Hematopoietic multipotent progenitor cell treated with erythropoietin and hydrocortisone succinate and interleukin-3 and kit ligand, for 17 days (in vitro differentiated cells): ENCODE measurements around the gene PYGM.

Experiments
- DNase-seq: peaks from one replicate; pipeline ENCODE4 v3.0.0-alpha.2; 2015; ENCODE audit warnings: low spot score

The PYGM gene

GRCh38 chr11:64759722-64760719 is at the start of gene PYGM:
Gene PYGM (minus strand): TSS chr11:64759974. CDS start chr11:64759898, 76 bp downstream.
- DNase-seq, result no peak

DNA sequence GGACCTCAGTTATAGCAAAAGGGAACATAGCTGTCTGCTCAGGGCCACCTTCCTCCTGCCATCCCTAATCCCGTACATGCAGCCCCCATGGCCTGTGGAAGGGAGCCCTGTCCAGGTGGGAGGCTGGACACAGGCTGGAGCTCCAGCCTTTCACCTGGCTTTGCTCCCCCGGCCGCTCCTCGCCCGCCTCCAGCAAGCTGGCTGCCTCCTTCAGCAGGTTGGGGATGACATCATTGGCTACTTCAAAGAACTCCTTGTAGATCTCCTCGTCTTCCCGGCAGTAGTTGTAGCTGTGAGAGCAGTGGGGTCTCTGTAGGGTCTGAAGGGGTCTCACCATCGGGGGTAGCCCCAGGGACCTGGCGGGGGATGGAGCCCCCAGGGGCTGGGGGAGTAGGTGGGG is 45.7 kb upstream of the PYGM start:
- DNase-seq, result no peak

DNA sequence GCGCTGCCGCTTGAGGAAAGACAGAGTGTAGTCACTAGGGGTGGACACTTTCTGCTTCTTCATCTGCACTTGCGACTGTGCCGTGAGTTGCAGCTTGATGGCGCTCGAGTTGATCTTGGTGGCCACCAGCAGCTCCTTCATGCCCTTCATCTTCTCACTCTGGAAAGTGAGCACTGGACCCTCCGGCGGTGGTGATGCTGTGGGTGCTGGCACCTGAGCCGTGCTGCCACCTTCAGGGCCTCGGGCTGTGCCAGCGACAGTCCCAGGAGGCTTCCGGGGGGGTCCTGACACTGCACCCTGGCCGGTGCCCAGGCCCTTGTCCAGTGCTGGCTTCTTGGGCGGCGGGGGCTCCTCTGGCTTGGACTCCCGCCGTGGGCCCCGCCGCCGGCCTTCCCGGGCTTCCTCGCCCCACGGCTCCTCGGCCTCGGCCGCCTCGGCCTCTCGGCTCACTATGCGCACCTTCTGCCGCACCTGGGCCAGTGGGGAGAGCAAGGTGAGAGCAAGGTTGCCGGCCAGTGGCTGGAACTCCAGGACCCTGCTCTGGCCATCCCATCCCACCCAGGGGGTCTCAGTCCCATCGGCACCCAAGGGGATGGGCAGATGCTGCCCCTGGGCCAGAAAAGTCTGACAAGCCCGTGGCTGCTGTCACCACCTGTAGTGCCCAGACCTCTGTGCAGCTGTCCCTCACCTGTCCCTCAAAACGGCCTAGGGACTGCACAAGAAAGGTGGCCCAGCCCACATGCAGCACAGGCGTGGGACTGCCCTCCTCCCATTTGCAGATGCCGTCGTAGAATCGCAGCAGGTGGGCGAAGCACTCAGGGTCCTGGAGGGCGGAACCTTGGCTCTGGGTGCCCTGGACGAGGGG is 44.8 kb upstream of the PYGM start:
- DNase-seq, result no peak

GRCh38 chr11:64803846-64804345 is 44.1 kb upstream of the PYGM start:
- DNase-seq, result no peak

DNA sequence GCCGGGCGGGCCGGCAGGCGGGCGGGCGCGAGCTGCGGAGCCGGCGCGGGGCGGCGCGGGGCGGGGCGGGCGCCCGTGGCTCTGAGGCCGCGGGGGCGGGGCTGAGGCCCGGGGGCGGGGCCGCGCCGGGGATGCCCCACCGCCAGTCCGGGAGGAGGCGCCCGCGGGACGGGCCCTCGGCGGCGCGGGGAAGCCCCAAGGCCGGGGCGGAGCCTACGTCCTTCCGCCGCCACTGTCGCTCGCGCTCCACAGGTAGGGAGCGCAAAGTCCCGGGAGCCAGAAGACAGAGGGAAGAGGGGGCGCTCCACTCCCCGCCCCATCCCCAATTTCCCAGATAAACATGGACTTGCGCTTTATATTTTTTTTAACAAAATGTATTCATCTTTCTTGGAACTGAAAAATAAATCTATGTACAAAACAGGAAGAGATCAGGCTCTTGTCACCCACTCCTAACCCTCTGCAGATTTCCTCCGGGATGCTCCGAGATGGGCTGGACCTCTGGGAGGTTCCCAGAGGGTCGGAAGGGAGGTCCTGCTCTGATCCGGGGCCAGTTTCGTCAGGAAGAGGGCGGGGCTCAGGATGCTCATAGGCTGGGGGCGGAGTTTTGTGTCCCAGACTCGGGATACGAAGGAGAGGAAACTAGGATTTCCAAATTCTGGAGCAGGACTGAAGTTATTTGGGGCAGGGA is 43.5 kb upstream of the PYGM start, which contains the start of gene MAP4K2:
Gene MAP4K2 (minus strand): TSS at position 57 of the 688 bp plus-strand sequence. CDS start 65 bp downstream, outside the sequence.
- peak; percentile 94 for DNase-seq

DNA sequence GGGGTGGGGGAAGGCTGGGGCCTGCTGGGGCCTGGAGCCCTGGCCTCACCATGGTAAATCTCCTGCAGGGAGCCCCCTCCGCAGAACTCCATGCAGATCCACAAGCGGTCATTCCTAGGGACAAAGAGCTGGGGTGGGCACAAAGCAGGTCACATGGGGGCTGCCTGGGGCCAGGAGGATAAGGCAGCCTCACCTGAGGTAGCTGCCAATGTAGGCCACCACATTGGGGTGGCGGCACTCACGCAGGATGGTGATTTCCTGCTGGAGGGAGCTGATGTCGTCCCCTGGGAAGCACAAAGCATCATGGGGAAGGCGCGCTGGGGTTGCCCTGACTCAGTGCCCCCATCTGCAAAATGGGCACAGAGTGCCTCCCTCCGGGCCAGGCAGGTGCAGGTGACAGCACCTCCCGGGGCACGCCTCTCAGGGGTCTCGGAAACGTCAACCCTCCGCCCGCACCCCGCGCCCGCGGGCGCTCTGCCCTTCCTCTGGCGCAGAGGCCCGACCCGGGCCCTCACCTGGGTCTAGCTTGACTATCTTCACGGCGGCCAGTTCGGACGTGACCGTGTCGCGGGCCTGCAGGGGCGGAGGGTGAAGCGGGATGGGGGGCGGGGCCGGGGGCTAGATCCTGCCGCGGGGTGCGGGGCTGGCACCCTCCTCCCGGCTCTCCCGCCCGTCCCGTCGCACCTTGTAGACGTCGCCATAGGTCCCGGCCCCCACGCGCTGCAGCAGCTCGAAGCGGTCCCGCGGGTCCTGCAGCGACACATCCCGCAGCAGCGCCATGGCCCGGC is 42.8 kb upstream of the PYGM start:
- DNase-seq, result no peak

DNA sequence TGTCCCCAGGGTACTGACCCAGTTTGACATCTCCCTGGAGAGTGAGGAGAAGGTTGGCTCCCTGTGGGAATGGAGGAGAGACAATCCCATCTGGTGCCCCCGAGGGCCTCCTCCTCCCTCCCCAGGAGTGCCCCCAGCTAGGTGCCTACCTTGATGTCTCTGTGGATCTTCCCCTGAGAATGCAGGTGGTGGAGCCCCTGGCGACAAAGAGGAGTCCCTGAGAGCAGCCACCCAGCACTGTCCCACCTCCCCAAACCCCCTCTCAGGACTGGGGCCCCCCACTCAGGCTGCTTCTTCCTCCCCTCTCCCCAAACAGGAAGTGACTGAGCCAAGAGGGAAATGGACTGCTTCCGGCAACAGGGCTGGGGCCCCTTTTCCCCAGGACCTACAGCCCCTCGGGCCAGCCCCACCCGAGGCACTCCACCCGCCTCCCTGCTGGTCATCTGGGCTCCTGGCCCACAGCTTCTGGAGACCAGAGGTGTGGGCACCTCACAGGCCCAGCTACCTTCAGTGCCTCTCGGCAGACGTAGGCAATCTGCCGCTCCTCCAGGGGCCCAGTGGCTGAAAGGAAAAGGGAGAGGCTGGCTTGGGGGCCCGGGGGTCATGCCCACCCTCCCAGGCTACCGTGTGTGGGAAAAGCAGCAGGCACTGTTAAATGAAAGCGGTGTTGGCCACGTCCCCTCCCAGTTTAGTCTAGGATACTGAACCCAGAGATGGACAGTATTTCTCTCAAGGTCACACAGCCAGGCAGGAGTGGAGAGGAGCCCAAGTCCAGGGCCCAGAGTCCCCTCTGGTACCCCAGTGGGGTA is 42.0 kb upstream of the PYGM start:
- DNase-seq, result no peak

- no peak for DNase-seq
Measured at GRCh38 chr11:64801158-64801464, 41.3 kb upstream of the PYGM start.

GRCh38 chr11:64800303-64801157 is 40.8 kb upstream of the PYGM start:
- no peak for DNase-seq

DNA sequence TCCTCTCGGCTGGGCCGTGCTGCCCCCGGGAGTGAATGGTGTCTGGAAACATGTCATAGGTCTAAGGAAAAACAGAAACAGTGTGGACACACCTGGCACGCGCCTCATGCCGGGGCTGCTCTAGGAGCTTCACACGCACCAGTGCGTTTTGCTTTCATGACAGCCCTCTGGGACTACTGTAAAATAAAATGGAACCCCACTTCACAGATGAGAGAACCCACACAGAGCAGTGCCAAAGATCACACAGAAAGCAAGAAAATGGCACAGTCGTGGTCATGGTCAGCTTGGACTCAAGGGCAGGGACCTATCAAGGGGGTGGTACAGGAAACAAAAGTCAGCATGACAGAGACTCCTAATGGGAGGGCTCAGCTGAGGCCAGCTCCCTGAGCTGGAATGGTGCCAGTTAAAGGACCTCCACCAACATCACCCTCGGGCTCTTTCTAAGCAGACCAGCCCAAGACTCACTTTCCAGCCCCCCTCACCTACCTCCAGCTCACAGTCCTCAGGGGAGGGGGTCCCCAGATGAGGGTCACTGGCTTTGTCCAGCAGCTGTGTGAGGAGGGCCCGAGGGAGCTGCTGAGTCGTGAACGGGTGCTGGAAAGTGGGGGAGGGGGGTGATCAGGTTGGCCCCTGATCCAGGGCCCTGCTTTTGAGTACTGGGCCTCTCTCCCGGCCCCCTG is 40.0 kb upstream of the PYGM start:
- no peak for DNase-seq

DNA sequence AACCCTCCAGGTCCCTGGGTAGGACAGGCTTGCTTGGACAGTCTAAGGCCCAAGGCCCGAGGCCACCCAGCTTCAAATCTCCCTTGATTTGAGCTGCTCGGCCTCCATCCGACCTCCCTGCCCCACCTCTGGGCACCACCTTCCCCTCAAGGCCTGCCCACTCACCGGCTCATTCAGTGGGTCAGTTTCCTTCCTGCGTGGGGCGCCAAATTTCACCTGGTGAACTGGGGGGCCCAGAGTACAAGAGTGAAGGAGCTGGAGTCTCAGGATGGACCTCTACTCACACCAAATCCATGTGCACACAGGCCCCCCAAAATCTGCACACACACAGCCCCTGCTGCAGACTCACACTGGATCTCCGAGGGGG is 39.5 kb upstream of the PYGM start:
- DNase-seq, result no peak

DNA sequence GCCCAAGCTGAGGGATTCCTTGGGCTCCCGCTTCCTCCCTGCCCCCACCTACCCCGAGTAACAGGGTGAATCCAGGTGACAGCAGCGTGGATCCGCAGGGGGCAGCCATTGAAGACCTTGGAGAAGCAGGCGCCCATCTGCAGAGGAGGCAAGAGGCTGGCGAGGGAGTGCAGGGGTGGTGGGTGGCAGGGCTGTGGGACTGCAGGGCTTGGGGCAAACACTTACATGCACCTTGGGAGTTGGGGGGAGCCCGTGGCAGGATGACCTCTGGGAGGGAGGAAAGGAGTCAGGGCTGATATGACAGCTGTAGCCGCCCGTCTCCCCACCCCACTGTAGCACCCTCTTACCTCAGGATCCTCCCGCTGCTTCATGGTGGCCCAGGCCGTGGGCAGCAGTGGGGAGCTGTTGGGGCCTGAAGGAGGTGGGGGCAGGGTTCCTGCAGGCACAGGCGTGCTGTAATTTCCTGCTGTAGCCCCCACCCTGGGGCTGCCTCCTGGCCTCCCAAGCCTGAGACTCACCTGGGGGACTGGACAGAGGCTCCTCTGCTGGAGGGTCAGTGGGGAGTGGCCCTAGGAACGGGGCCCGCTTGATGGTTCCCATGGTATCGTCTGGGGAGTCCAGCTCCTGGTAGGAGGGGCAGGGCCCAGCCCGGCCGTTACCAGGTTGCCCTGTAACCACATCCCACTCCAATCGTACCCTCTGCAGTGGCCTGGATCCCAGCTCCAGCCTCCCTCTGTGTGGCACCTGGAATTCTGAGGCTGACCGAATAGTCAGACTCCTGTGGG is 37.2 kb upstream of the PYGM start:
- DNase-seq, result no peak

DNA sequence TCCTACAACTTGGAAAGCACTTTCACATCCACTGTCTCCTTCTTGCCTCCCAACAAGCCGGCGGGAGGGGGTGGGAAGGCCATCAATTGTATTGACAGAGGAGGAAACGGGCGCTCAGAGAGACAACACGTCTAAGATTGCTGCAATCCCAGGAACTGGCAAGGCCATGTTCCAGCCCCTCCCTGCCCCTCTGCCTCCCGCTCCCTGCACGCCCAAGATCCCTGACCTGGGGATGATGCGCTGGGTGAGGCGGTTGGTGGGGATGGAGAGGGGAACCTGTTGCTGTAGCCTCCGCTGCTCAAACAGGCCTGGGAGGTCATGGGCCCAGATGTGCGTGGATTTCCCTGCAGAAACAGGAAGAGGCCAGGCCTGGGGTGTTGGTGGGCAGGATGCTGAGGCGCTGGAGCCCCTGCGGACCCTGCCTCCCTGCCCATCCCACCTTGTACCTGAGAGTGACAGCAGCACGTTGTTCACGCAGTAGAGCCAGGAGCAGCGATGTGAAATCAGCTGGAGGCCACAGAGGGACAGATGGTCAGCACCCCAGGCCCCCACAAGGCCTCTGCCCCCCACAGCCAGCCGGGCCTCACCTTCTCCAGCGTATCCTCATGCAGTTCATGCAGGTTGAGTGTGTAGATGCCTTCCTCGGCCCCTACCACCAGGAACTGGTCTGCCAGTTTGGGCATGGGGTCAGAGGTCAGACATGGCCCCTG is 36.4 kb upstream of the PYGM start:
- no peak for DNase-seq

GRCh38 chr11:64794526-64794925 is 34.8 kb upstream of the PYGM start:
- DNase-seq, result no peak

GRCh38 chr11:64793271-64794160 is 33.7 kb upstream of the PYGM start:
- DNase-seq, result no peak

DNA sequence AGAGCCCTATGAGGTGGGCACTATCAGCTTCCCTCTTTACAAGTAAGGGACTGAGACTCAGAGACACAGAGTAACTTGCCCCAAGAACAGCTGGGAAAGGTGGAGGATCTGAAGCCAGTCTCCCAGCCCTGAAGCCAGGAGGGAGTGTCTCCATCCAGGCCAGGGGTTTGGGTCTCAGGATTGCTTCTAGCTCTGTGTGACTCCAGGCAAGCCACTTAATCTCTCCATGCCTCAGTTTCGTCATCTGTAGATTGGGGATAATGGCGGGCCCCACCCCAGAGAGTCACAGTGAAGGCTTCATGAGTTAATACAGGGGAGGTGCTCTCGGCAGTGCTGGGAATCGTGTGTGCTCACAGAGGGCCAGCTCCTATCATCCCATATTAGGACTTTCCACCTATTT is 32.7 kb upstream of the PYGM start:
- DNase-seq, result no peak
